HG03135 (cell line): ENCODE data around the gene FAM114A1.

ENCODE experiments used
- ATAC-seq: cut with Tn5 transposase; IDR thresholded peaks from one replicate; pipeline ENCODE4 v1.9.1; 2021; ENCODE audit warnings: mild to moderate bottlenecking, moderate library complexity; ENCODE audit not compliant: unreplicated experiment

FAM114A1 gene

DNA sequence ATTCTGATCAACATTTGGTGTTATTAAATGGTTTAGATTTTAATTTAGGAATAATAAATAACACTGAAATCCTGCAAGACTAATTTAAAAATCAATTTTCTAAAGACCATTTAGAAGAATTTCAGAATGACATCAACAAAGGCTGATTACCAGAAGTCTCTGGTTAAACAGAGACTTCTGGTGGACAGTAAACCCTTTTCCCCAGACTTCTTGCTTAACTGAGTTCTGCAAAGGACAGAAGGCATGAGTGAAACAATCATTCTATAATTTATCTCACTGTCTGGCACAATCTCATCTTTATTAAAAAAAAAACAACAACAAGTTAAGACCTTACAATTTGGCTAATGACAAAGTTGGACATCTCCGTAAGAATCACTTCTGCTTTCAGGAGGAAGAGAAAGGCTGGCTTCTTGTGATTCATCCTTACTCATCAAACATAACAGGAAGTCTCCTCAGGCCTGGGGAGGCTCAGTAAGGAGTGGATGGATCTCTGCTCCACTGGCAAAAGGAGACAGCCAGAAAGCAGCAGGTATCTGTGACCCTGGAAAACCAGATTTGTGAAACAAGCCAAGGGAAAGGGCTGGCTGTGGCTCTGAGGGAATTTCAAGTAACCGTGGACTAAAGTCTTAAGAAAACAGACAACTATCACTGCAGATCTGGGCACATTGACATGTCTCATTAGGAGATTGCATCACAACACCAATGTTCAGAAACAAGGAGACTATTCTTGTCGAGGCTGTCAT lies 10.1 kb upstream of the FAM114A1 start:
- peak; percentile 64 for ATAC-seq

DNA sequence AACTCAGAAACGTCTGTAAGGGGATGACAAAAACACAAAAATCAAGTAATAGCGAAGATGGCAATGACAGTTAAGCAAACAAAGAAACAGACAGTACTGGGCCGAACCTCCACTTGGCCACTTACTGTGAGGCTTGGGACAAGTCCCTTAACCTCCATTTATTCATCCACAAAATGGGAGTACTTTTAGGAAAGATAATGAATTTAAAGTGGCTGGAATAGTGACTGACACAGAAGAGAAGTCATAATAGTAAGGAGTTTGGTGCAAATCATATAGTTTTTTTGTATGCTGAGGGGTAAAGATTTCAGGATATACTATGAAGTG lies 9.5 kb upstream of the FAM114A1 start:
- no peak for ATAC-seq

DNA sequence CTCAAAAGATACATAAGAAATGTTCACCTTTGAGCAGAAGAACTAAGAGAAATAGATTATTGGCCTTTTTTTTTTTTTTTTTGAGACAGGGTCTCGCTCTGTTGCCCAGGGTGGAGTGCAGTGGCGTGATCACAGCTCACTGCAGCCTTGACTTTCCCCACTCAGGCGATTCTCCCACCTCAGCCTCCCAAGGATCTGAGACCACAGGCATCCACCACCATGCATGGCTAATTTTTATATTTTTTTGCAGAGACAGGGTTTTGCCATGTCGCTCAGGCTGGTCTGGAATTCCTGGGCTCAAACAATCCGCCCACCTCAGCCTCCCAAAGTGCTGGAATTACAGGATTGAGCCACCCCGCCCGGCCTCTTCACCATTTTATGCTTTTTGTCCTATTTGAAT lies 8.1 kb upstream of the FAM114A1 start:
- no peak for ATAC-seq

DNA sequence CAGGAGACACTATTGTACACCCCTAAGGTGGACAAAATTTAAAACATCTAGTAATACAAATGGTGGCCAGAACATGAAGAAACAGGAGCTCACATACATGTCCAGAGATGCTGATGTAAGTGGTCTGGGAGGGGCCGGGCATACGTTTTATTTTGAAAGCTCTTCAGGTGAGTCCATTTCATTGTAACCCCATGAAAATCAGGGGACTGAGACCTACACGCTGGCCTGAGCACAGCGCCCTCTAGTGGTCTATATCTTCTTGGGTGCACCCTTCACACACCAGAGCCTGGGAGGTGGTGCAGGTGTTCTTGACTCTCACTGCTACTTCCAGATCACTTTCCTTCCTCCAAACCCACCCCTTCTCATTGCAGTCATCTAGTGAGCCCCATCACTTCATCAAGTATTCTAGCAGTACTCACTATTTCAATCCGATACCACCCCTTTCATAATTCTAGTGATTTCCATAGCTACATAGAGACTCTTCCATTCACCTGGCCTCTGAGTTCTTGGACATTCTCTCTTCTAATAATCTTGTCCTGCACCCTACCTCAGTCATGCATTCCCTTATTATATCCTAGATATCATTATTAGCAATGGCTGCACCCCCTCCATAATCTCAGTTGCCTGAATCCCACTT lies 6.7 kb upstream of the FAM114A1 start:
- ATAC-seq: no peak

DNA sequence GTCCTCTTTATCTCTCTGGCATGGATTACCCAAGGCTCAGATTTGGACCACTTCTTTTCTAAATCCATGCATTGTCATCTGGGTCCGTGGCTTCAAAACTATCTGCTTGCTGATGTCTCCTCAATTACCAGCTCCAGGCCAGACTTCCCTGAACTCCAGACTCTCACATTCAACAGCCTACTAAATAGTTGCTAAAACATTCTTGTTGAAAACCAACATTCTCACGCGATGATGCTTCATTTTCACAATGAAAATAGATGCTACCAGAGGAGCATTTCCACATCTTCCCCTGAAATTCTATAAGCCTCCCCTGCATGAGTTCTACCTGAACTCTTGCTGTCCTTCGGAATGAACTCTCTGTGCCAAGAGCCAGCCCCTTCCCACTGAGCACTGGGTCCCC lies 5.8 kb upstream of the FAM114A1 start:
- no peak for ATAC-seq

DNA sequence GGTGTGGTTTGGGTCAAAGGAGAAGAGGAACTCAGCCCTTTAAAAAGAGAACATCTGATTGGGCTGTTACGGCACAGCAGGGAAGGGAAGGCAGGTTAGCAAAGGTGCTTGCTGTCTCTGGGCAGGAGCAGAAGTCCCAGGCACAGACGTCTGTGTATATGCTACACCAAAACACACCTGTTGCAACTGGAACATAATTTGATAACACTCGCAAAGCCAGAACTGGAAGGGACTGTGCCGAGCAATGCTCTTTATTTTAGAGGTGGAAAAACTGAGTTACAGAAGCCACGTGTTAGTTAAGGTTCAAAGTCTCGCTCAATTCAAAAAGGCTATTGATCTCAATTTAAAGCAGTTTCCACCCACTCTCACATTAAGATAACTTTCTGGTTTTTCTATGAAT lies 2.2 kb upstream of the FAM114A1 start:
- ATAC-seq: no peak

DNA sequence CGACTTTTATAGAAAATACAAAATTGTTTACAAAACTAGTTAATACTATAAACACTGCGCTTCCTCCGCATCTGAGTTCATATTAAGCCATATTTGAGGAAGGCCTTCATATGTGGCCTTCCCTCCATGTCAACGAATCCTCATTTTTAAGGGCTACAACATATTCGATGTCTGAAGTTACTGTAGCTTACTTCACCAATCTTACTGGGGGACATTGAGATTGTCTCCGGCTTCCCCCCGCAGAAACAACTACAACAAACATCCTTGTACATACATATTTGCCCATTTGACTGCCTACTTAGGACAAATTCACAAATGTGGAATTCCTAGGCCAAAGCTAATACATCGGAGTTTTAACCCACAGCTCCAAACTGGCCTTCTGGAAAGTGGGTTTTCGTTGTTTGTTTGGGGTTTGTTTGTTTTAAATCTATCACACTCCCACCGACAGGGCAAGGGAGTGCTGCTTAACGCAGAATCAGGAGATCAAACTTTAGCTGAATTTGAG lies 581 bp upstream of the FAM114A1 start:
- ATAC-seq: peak; percentile 13

DNA sequence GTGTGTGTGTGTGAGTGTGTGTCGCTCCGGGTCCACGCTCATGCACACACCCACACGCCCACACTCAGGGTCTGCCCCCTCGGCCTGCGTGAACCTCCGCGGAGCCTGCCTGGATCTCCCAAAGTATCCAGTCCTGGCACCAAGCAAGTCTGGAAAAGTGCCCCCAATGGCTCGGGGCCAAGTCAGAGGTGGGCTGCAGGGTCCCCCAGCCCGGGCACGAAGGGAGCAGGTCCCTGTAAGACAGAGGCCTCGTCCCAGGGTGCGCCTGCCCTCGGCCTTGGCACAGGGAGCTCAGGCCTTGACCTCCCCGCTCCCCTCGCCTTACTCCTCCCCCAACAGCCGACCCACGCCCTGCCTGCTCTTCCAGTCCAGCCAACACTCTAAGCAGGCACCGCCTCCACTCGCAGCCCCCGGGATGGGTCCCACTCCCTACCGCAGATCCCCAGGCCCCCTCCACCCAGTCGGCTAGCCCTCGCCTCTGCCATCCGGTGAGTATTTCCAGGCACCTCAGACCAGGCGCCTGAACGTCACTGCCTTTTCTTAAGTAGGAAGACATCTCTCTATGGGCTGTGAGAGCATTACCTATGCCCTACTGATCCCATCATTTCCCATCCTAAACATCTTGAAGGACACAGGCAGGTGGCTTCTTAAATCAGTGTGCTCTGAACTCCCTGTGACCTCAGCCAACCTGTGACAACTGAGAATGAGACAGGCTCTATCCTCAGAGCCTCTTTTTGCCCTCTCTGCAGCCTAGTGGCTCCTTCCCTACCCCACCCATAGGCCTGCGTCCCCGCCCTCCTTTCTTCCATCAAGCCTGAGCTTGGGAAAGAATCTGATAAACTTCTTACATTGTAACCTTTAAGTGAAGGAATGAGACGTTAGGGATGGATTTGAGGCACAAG lies 704 bp downstream of the FAM114A1 start:
- ATAC-seq: peak; percentile 23

DNA sequence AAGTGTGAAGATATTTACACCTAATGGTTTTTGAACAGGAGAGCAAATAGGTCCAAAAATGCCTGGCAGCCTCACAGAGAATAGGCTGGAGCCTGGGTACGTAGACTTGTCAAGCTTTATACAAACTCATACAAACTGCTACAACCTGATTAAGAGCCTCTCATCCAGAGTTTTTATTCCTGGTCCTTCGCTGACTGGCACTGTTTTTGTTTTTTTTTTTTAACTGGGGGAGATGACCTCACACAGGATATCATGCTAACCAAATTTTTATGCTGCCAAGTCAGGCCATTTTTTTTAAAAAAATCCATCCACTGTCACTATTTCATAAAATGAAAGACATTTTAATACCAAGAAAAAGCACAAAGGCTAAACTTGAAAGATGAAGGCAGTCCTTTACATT lies 1.9 kb downstream of the FAM114A1 start:
- no peak for ATAC-seq

DNA sequence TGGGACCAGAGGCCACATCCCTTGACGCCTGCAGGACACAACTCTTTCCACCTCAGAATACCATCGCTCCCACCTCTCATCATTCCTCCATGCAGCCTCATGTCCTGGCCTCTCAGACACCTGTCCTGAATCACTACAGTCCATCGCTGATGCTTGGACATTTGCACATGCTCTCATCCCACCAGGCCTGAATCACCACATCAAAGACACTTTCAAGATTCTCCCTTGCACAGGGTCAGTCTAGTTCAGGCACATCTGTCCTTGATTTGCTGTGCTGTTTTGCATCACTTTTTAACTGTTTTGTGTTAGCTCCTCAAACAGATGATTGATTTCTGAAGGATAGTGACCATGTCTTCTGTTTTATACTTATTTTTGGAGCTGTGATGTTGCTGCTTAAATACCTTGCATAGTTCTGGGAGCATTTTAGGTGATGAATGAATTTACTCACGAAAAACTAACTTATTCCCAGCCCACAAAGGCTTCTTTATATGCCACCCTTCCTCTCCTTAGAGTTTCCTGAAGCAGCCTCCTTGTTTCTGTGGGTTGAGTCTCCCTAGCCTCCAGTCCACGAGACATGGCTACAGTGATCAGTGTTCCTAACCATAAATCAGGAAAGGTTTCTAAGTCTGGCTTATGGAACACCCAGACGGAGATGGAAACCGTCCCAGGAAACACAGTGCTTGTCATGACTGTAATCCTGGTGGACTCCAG lies 2.6 kb downstream of the FAM114A1 start:
- ATAC-seq: no peak

DNA sequence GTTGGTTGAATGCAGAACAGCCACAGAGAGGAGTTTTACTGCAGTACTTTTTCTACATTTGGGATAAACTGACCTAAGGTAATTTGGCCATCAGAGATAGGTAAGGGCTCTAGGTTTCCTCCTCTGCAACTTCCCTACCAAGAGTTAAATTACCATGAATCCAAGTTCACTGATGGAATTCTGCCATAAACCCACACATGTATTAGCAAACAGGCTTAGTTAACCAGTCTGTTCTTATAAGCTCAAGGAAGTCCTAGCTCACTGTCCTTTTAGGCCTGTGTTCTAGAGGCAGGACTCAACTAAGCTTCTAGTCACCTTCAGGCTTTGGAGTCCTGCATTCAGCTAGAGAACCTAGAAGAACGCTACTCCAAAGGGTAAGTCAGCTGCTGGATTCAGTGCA lies 4.0 kb downstream of the FAM114A1 start:
- ATAC-seq: no peak

DNA sequence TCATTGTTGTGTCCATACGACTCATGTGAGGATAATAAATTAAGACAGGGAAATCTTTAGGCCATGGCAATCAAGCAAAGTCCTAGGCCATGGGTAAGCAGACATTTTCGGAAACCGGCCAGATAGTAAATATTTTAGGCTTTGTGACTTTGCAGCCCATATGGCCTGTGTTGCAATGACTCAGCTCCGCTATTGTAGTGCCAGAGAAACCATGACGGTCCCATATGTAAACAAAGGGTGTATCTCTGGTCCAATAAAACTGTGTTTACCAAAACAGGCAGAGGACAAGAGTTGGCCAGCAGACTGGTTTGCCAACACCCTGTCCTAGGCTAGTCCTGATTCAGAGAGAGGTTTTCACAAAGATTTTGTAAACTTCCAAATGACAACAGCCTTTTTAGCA lies 5.0 kb downstream of the FAM114A1 start:
- ATAC-seq: no peak

DNA sequence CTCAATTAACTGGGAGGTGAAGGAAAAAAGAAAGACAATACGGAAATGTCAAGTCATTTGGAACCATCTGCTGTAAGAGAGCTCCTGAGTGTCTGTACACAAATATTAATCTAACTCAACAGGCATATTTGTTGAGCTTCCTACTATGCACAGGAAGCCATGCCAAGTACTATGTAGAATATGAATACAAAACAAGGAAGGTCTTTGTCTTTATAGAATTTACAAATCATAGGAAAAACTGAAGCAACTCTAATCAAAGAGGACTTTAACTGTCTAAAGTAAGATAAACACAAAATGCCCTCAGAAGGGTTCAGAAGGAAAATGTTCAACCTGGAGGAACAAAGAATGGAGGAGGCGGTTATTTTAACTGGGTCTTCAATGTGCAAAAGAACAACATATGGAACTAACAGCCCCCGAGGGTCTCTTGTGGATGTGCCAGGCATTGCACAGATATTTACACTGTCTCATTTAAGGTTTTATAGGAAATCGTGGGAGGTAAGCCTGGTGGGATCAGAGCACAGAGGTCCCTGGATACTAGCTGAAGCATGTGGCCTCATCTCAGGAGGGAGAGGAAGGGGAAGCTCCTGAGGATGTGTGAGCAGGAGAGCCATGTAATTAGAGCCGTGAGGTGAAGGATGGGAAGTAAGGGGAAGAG lies 5.8 kb downstream of the FAM114A1 start:
- ATAC-seq: no peak

DNA sequence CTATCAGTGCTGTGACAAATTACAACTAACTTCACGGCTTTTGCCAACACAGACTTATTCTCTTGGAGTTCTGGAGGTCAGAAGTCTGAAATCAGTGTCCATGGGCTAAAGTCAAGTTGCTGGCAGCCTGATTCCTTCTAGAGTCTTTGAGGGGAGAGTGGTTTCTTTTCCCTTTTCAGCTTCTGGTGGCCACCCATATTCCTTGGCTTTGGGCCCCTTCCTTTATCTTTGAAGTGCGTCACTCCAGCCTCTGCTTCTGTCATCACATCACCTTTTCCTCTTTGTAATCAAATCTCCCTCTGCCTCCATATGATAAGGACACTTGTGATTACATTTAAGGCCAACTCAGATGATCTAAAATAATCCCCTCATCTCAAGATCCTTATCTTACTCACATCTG lies 9.0 kb downstream of the FAM114A1 start:
- no peak for ATAC-seq

DNA sequence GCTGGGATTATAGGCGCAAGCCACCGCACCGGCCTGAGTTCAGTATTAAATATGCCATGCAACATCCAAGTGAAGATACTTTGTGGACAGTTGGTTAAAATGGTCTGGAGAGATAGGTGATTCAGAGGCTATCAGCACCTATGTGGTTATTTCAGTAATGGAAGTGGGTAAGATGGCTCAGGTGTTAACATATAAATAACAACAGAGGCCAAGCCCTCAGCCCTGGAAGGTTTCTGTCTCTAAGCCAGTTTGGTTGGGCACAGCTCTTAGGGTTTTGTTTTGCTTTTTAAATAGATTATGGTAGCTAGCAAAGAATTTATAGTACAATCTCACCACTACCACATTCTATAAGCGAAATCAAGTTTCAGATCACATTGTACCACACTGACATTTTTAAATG lies 16.6 kb downstream of the FAM114A1 start:
- ATAC-seq: no peak

DNA sequence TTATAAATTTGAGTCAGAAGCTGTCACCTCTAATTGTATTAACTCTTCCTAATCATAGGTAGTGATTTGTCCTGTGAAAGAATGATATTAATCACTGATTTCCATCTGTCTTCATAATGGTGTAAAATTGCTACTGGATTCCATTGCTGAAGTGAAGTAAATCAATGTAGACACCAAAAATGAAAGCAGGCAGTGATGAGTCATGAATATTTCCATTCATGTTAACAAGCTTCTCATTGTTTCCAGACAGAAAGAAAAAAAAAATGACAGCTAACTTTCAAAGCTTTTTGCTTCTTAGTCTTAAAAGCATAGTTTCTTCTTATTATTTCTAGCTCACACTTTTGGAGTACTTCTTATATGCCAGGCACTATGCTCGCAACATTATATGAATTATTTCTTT lies 21.5 kb downstream of the FAM114A1 start:
- ATAC-seq: no peak

DNA sequence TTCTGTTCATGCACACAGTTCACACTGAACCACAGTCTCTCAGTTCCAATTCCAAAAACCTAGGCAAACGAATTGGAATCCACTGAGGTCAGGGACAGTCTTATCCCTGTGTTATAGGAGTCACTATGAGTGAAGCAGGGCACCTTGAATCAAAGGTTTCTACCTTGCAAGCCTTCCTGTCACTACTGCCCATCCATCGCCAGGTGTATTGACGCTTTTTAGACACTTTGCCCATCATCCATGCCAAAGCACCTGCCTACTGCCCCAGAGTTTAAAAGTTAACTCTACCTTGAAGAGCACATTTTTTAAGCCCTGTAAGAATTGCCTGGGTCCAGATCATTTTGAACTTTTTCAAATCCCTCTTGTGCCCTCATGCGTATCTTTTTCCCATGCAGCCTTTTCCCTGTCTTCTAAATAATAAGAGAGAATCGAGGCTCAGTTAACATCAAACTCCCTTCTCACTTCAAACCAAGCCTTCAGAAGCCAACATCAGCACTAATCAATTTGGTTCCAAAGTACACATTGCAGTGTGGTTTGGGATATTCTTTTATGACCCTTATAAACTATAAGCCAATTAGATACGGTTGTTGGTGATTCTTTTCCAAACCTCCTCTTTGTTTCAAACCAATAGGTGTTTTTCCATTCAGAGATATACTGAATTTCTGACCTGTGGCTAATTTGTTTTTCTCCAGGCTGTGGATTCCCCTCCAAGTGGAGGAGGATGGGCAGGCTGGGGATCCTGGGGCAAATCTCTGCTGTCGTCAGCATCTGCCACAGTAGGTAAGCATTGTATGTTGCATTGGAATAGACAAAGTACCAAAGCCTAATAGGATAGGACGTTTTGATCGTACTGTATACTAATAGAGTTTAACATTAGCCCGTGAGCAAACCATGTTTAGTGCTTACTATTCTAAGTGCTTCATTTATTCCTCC lies 23.7 kb downstream of the FAM114A1 start:
- no peak for ATAC-seq

DNA sequence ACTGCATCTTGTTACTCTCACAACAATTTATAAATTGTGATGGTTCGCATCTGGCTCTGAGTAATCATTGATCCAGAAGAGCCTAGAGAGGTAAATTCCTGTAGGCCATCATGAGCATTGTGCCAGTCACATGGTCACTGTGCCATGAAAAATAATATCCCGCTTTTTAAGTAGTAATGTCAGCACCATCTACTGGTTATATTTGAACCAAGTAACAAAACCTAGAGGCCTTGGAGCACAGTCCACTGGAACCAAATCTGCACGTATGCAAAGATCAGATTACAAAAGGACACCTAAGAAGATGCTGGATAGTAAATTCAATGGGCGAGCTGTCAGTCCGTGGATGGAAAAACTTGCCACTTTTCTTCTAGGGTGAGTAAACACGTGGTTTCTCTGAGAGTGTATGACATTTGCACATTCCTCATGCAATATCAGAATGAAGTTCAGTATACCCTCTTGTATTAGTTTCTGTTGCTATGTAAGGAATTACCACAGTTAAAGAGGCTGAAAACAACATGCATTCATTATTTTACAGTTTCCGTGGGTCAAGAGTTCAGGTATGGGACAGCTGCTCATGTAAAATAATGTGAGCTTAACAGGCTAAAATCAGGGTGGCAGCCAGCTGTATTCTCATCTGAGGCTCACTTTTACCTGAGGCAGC lies 26.8 kb downstream of the FAM114A1 start:
- no peak for ATAC-seq

DNA sequence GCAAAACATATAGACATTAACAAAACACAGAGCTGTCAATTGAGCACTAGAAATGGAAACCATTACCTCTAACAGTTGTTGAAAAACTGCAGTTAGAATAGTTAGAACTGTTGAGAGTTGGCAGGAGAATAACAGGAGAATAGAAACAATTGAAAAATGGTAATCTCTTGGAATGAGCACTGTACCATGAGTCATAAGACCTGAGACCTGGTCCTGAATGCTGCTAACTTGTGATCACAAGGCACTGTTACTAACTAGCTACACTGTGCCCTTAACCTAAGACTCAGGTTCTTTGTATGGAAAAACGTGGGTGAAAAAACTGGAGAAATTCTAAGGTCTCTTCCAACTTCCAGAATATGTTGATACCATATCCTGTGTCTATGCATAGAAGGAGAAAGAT lies 29.3 kb downstream of the FAM114A1 start:
- no peak for ATAC-seq
